Epithelial cell of proximal tubule (primary cell): ENCODE results near the gene CBARP. TPM values are rescaled to one million over a fixed set of nuclear protein-coding genes. Genes with fewer than 3 reads are reported as not detected.
"Not testable (repeated sequence)": the region's sequence is repeated elsewhere in the genome, so short reads cannot be mapped to it uniquely, and the experiment has no call there.

ENCODE experiments used
- DNase-seq: peaks from one replicate; pipeline ENCODE4 v3.0.0-alpha.2; 2011; ENCODE audit warnings: low read depth
- H3K4me3 ChIP-seq: 2 replicates; pipeline ENCODE4 v1.5.1; 2011; ENCODE audit warnings: low read depth, mild to moderate bottlenecking, low read length
- CTCF ChIP-seq: conservative IDR thresholded peaks from 2 replicates; pipeline ENCODE4 v1.5.1; 2012; ENCODE audit warnings: low read depth, mild to moderate bottlenecking, low read length
- total RNA-seq: library from RNA; depleted of rRNA; stranded (reverse); fragments of >200 nt; gene quantifications from 2 replicates; pipeline ENCODE4 v1.2.3, GENCODE V29; 2015

The CBARP gene
- total RNA-seq, 1 donor from 2014 or later, result 9.7 TPM

GRCh38 chr19:1205114-1206099 is 32.4 kb downstream of the CBARP start, which contains the start of gene STK11:
Gene STK11, plus strand, starts transcription at chr19:1205778. Its CDS starts 1,136 bp downstream, at chr19:1206914.
- no peak for TF ChIP-seq CTCF
- H3K4me3 ChIP-seq, result peak within 1 kb of the TSS; percentile 84
- DNase-seq, result no peak

- DNase-seq, H3K4me3 ChIP-seq: not testable (repeated sequence)
Observed at GRCh38 chr19:1200614-1201013, 37.2 kb downstream of the CBARP start.

GRCh38 chr19:1199531-1199930 is 38.3 kb downstream of the CBARP start:
- no peak overlapping the region for H3K4me3 ChIP-seq
- no peak for DNase-seq
- TF ChIP-seq CTCF, result no peak

- no peak for TF ChIP-seq CTCF
- no peak overlapping the region for H3K4me3 ChIP-seq
- no peak for DNase-seq
Observed at GRCh38 chr19:1189419-1189818, 48.4 kb downstream of the CBARP start.

GRCh38 chr19:1183543-1184172 is 54.1 kb downstream of the CBARP start:
- no peak overlapping the region for H3K4me3 ChIP-seq
- DNase-seq, result no peak
- TF ChIP-seq CTCF, result no peak

GRCh38 chr19:1182727-1183126 is 55.1 kb downstream of the CBARP start:
- no peak for DNase-seq

More at GRCh38 chr19:1182727-1183126, 55.1 kb downstream of the CBARP start:
- no peak for TF ChIP-seq CTCF
- H3K4me3 ChIP-seq, result no peak overlapping the region
